ENCODE data around the gene DENND5B.

DNA sequence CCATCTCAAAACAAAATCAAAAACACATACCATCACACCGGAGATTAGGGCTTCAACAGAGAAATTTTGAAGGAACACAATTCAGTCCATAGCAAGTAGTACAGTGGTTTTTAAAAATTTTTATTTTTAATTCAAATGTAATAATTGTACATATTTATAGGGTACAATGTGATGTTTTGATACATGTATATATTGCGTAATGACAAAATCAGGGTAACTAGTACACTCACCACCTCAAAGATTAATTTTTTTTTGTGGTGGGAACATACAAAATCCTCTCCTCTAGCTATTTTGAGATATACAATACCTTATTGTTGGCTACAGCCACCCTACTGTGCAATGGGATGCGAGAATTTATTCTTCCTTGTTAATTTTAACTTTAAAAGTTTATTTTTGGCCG lies 42.5 kb upstream of the DENND5B start:
- TF ChIP-seq CTCF (IDR thresholded peaks at IDR 0.05), result no peak
- TF ChIP-seq POLR2A (IDR thresholded peaks at IDR 0.05), result no peak
